SK-N-SH (cell line): ENCODE results near the gene FIZ1. TPM values are rescaled to one million over a fixed set of nuclear protein-coding genes. Genes with fewer than 3 reads are reported as not detected.

Experiments
- CTCF ChIA-PET: fragments of 300-600, 350-600 bp; formaldehyde crosslinking; extraction: SDS; loops from one replicate; lab custom pipeline; 2021; lab: Yijun Ruan, JAX
- POLR2A ChIA-PET: fragments of 350-600 bp; sonication (Branson Sonifier 250); formaldehyde crosslinking; extraction: SDS; loops from one replicate; lab custom pipeline; 2020; ENCODE audit warnings: antibody characterized with exemption, inconsistent platforms; lab: Yijun Ruan, JAX
- DNase-seq: peaks from one replicate; pipeline ENCODE4 v3.0.0; 2012
- H2AFZ ChIP-seq: fragments of 200-600 bp; sonication (generic); 2 replicates; pipeline ENCODE4 v1.8.1; 2016; ENCODE audit warnings: antibody characterized with exemption, mild to moderate bottlenecking, low read depth
- H3F3A ChIP-seq: fragments of 200-600 bp; sonication (generic); replicated peaks from 2 replicates; pipeline ENCODE3; 2016; ENCODE audit warnings: antibody characterized with exemption, mild to moderate bottlenecking; ENCODE audit not compliant: insufficient read depth
- H3K27ac ChIP-seq, 2 experiments: fragments of 200-500 bp in 1 of 2; fragments of 200-600 bp in 1 of 2; sonication (Bioruptor generic) in 1 of 2; sonication (generic), shearing (Covaris generic) in 1 of 2; 2 replicates each; pipeline versions ENCODE4 v1.5.1 to v1.6.1; 2014 to 2016; ENCODE audit warnings: low read depth in 2 of 2, inconsistent platforms in 1 of 2, low read length in 1 of 2, mild to moderate bottlenecking in 1 of 2, mixed read lengths in 1 of 2
- H3K27me3 ChIP-seq: fragments of 200-600 bp; sonication (generic), shearing (Covaris generic); 2 replicates; pipeline ENCODE4 v1.6.1; 2016; ENCODE audit warnings: mixed run types; ENCODE audit not compliant: insufficient read depth
- H3K36me3 ChIP-seq, 2 experiments: fragments of 200-500 bp in 1 of 2; fragments of 200-600 bp in 1 of 2; sonication (Bioruptor generic) in 1 of 2; sonication (generic) in 1 of 2; replicated peaks in 1 of 2; 2 replicates each; pipeline versions ENCODE3 to v1.5.1; 2014 to 2016; ENCODE audit warnings: low read length in 1 of 2, mild to moderate bottlenecking in 1 of 2; ENCODE audit not compliant: insufficient read depth in 2 of 2, control insufficient read depth in 1 of 2
- H3K4me1 ChIP-seq, 2 experiments: fragments of 200-500 bp in 1 of 2; fragments of 200-600 bp in 1 of 2; sonication (Bioruptor generic) in 1 of 2; sonication (generic), shearing (Covaris generic) in 1 of 2; 2 replicates each; pipeline versions ENCODE4 v1.5.1 to v1.6.1; 2014 to 2016; ENCODE audit warnings: low read depth in 1 of 2, low read length in 1 of 2, mixed run types in 1 of 2; ENCODE audit not compliant: insufficient read depth in 2 of 2, control insufficient read depth in 1 of 2
- H3K4me2 ChIP-seq: fragments of 200-600 bp; sonication (generic), shearing (Covaris generic); 2 replicates; pipeline ENCODE4 v1.6.1; 2017; ENCODE audit warnings: mixed run types
- H3K4me3 ChIP-seq, 2 experiments: fragments of 200-500 bp in 1 of 2; fragments of 200-600 bp in 1 of 2; sonication (Bioruptor generic) in 1 of 2; sonication (generic), shearing (Covaris generic) in 1 of 2; 2 replicates each; pipeline versions ENCODE4 v1.5.1 to v1.8.1; 2014 to 2016; ENCODE audit warnings: low read depth in 2 of 2, inconsistent platforms in 1 of 2, low read length in 1 of 2, mild to moderate bottlenecking in 1 of 2, mixed read lengths in 1 of 2, moderate library complexity in 1 of 2
- H3K79me2 ChIP-seq: fragments of 200-600 bp; sonication (generic); 2 replicates; pipeline ENCODE4 v1.8.1; 2017; ENCODE audit warnings: mild to moderate bottlenecking; ENCODE audit not compliant: insufficient read depth
- H3K9ac ChIP-seq: fragments of 200-600 bp; sonication (generic); 2 replicates; pipeline ENCODE4 v1.6.1; 2017; ENCODE audit warnings: mixed run types
- H3K9me2 ChIP-seq: fragments of 200-600 bp; sonication (generic); 2 replicates; pipeline ENCODE4 v1.6.1; 2017; ENCODE audit warnings: mixed run types
- H3K9me3 ChIP-seq: fragments of 200-600 bp; sonication (generic); 2 replicates; pipeline ENCODE4 v1.6.1; 2017; ENCODE audit warnings: mixed run types, mild to moderate bottlenecking, moderate library complexity
- H4K20me1 ChIP-seq: fragments of 200-600 bp; sonication (generic); 2 replicates; pipeline ENCODE4 v1.6.1; 2017; ENCODE audit warnings: mild to moderate bottlenecking, mixed run types; ENCODE audit not compliant: insufficient read depth
- CHD2 ChIP-seq: fragments of 150-350 bp; IDR thresholded peaks from 2 replicates; pipeline ENCODE4 v1.6.1; 2018; ENCODE audit warnings: low read length; ENCODE audit not compliant: partially characterized antibody
- ELF1 ChIP-seq: IDR thresholded peaks from 2 replicates; pipeline ENCODE4 v1.4.0; 2012
- EP300 ChIP-seq, 2 experiments: IDR thresholded peaks; 2 replicates each; pipeline versions ENCODE4 v1.4.0 to v1.6.1; 2012; ENCODE audit warnings: borderline replicate concordance in 1 of 2, low read depth in 1 of 2, low read length in 1 of 2
- FOSL2 ChIP-seq: IDR thresholded peaks from 2 replicates; pipeline ENCODE4 v1.4.0; 2012; ENCODE audit warnings: low read depth, mild to moderate bottlenecking, moderate library complexity, borderline replicate concordance
- FOXJ3 ChIP-seq: sonication (generic); formaldehyde crosslinking; IDR thresholded peaks from 2 replicates; pipeline ENCODE4 v1.5.1; 2020; ENCODE audit warnings: mild to moderate bottlenecking, missing genetic modification reagents
- FOXM1 ChIP-seq: IDR thresholded peaks from 2 replicates; pipeline ENCODE4 v1.4.0; 2012; ENCODE audit warnings: low read depth, mild to moderate bottlenecking
- JUND ChIP-seq: IDR thresholded peaks from 2 replicates; pipeline ENCODE4 v1.4.0; 2012
- MEF2A ChIP-seq: IDR thresholded peaks from 2 replicates; pipeline ENCODE4 v1.4.0; 2012; ENCODE audit warnings: low read depth, borderline replicate concordance
- NRF1 ChIP-seq: IDR thresholded peaks from 2 replicates; pipeline ENCODE4 v1.6.1; 2012; ENCODE audit warnings: low read depth, mild to moderate bottlenecking, low read length
- PBX3 ChIP-seq: IDR thresholded peaks from 2 replicates; pipeline ENCODE4; 2012
- POLR2AphosphoS5 ChIP-seq: IDR thresholded peaks from 2 replicates; pipeline ENCODE4 v1.6.1; 2012; ENCODE audit warnings: low read depth, low read length
- RAD21 ChIP-seq: IDR thresholded peaks from 2 replicates; pipeline ENCODE4 v1.6.1; 2012; ENCODE audit warnings: mild to moderate bottlenecking, low read length
- TCF12 ChIP-seq: IDR thresholded peaks from 2 replicates; pipeline ENCODE4 v1.4.0; 2012
- TEAD4 ChIP-seq: IDR thresholded peaks from 2 replicates; pipeline ENCODE4 v1.4.0; 2012; ENCODE audit warnings: mild to moderate bottlenecking, borderline replicate concordance; ENCODE audit not compliant: insufficient read depth
- YY1 ChIP-seq: IDR thresholded peaks from 2 replicates; pipeline ENCODE4 v1.4.0; 2012; ENCODE audit warnings: low read depth, mild to moderate bottlenecking
- WGBS: methylation state at CpG from one replicate; pipeline ENCODE4 v1.1.6; 2017; ENCODE audit warnings: low lambda C conversion rate; 5-methylcytosine and 5-hydroxymethylcytosine counted together
- polyA plus RNA-seq, 3 experiments: library from polyadenylated mRNA; depleted of rRNA; stranded (reverse); fragments of >200 nt; gene quantifications; 2 replicates each; pipeline ENCODE4 v1.2.3, GENCODE V29; 2012
- TF ChIP-seq, protein P1 (sequence below): fragments of 200-600 bp; sonication (generic); IDR thresholded peaks from 2 replicates; pipeline ENCODE4 v1.6.1; 2017; ENCODE audit warnings: antibody characterized with exemption, mild to moderate bottlenecking, moderate library complexity
- TF ChIP-seq, protein P2 (sequence below): IDR thresholded peaks from 2 replicates; pipeline ENCODE4 v1.4.0; 2012; ENCODE audit warnings: low read depth

FIZ1 gene
- polyA plus RNA-seq, 1 of the 3 experiments (the other 2 are of a cell fraction) = 5.7 TPM

DNA sequence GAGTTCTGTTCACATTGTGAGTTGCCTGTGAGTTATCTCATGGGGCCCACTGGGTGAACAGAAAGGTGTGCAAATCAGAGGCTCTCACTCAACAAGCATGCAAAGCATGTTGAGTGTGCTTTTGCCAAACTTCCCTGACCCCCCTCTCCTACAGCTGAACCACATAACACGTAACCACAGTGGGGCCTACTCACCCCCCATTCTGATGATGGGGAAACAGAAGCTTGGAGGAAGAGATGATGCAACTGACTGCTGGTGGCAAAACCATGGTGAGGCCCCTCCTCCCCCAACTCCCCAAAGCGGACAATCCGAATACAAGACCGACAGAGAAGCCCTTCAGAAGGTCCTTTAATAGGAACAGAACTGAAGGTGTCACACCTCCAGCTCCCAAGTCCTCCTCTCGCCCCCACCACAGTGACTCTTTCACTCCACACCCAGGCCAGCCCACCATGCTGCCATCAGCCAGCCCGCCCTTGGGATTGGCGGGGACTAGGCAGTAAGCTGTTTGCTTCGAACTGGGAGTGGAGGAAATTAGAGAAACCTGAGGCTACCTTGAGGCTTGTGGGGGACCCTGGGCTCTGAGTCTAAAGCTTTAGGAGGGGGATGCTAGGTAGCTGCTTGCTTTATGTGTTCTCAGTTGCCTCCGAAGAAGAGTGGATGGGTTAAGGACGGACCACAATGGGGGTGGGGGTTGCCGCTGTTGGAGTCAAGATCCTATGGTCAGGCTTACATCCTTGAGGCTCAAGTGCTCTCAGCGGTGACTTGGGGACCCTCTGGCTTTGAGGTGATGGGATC lies 21.3 kb upstream of the FIZ1 start:
- TF ChIP-seq FOXJ3 (CRISPR knock-in tag) = no peak
- no peak for TF ChIP-seq TEAD4
- TF ChIP-seq FOXM1 = no peak
- TF ChIP-seq PBX3 = no peak
- TF ChIP-seq MEF2A = no peak
- no peak for TF ChIP-seq NRF1
- TF ChIP-seq YY1 = no peak
- TF ChIP-seq, protein P1, sequence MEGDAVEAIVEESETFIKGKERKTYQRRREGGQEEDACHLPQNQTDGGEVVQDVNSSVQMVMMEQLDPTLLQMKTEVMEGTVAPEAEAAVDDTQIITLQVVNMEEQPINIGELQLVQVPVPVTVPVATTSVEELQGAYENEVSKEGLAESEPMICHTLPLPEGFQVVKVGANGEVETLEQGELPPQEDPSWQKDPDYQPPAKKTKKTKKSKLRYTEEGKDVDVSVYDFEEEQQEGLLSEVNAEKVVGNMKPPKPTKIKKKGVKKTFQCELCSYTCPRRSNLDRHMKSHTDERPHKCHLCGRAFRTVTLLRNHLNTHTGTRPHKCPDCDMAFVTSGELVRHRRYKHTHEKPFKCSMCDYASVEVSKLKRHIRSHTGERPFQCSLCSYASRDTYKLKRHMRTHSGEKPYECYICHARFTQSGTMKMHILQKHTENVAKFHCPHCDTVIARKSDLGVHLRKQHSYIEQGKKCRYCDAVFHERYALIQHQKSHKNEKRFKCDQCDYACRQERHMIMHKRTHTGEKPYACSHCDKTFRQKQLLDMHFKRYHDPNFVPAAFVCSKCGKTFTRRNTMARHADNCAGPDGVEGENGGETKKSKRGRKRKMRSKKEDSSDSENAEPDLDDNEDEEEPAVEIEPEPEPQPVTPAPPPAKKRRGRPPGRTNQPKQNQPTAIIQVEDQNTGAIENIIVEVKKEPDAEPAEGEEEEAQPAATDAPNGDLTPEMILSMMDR = no peak
- TF ChIP-seq FOSL2 = no peak
- no peak for TF ChIP-seq RAD21
- no peak for TF ChIP-seq ELF1
- TF ChIP-seq, protein P2, sequence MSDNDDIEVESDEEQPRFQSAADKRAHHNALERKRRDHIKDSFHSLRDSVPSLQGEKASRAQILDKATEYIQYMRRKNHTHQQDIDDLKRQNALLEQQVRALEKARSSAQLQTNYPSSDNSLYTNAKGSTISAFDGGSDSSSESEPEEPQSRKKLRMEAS = no peak
- TF ChIP-seq TCF12 = no peak
- TF ChIP-seq CHD2 = no peak
- TF ChIP-seq EP300 (IDR thresholded peaks at IDR 0.05; ENCODE audit: borderline replicate concordance in 1 of 2, low read depth in 1 of 2, low read length in 1 of 2) = no peak
- TF ChIP-seq POLR2AphosphoS5 = no peak
- TF ChIP-seq JUND = no peak
- POLR2A ChIA-PET = interaction anchor here (0.8 to 3.1 kb wide), 2 partner anchors 14 to 15 kb away, joined by 3 to 10 read pairs; partner anchors contain the start of gene ZNF865
- no peaks in the 10 kb centered on the region for H4K20me1 ChIP-seq
- H3K36me3 ChIP-seq = peaks cover 0 to 20% of the 10 kb centered on the region in 2 experiments
- peaks cover 0 to 2% of the 10 kb centered on the region in 2 experiments; a peak in 1 of 4 replicates for H3K4me1 ChIP-seq
- H3K79me2 ChIP-seq = peaks cover 11% of the 10 kb centered on the region; the same call in 1 of the 2 replicates
- H3K27ac ChIP-seq = no peak overlapping the region
- no peak overlapping the region for H2AFZ ChIP-seq
- WGBS = 94% methylated on average over 8 of the region's 12 CpGs
- no peaks in the 10 kb centered on the region for H3K27me3 ChIP-seq
- no peaks in the 10 kb centered on the region for H3K9me3 ChIP-seq
- no peak overlapping the region for H3K4me2 ChIP-seq
- H3K9me2 ChIP-seq = no peaks in the 10 kb centered on the region
- H3K4me3 ChIP-seq = no peak overlapping the region
- H3K9ac ChIP-seq = no peak overlapping the region
- peaks cover 12% of the 10 kb centered on the region for H3F3A ChIP-seq
- CTCF ChIA-PET = interaction anchor here (0.9 to 6.7 kb wide), 6 partner anchors 11 to 154 kb away, joined by 3 to 40 read pairs (median 4); partner anchors contain the start of genes ZNF524 and ZNF580
- no peak for DNase-seq
